Mucosa of stomach (tissue), 1 donor: ENCODE results near the gene CBX7.
"Not testable (repeated sequence)": the region's sequence is repeated elsewhere in the genome, so short reads cannot be mapped to it uniquely, and the experiment has no call there.

Source experiments
- H3K27me3 ChIP-seq: one replicate; pipeline ENCODE4 v1.7.0; 2013; ENCODE audit warnings: mild to moderate bottlenecking, low read length; ENCODE audit not compliant: control insufficient read depth, insufficient read depth
- H3K36me3 ChIP-seq: one replicate; pipeline ENCODE4 v1.7.0; 2013; ENCODE audit warnings: low read length; ENCODE audit not compliant: control insufficient read depth, insufficient read depth
- H3K4me1 ChIP-seq: one replicate; pipeline ENCODE4 v1.7.0; 2013; ENCODE audit warnings: mild to moderate bottlenecking, low read length; ENCODE audit not compliant: control insufficient read depth, insufficient read depth
- H3K4me3 ChIP-seq: one replicate; pipeline ENCODE4 v1.7.0; 2013; ENCODE audit warnings: low read length
- H3K9ac ChIP-seq: one replicate; pipeline ENCODE4 v1.7.0; 2013; ENCODE audit warnings: mild to moderate bottlenecking, low read length, moderate library complexity
- H3K9me3 ChIP-seq: one replicate; pipeline ENCODE4 v1.7.0; 2013; ENCODE audit warnings: mild to moderate bottlenecking, low read length, moderate library complexity; ENCODE audit not compliant: control insufficient read depth
- donor health status: Pancreatic carcinoma.

Gene CBX7

DNA sequence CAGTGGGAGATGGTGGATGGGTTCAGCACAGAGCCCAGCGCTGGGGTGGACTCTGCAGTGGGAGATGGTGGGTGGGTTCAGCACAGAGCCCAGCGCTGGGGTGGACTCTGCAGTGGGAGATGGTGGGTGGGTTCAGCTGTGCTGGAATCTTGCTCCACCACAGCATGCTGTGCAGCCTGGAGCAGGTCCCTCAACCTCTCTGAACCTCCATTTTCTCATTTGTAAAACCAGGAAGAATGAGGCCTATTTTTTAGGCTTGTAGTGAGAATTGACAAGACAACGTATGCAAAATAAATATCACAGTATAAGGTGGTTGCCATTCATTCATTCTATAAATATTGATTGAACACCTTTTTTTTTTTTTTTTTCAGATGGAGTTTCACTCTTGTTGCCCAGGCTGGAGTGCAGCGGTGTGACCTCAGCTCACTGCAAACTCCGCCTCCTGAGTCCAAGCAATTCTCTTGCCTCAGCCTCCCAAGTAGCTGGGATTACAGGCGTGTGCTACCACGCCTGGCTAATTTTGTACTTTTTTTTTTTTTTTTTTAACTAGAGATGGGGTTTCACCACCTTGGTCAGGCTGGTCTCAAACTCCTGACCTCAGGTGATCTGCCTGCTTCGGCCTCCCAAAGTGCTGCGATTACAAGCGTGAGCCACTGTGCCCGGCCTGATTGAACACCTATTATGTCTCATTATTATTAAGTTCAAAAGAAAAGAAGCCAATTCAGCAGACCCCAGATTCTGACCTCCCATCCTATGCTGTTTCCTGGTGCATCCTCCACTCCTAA, 20.0 kb upstream of the CBX7 start:
- not testable (repeated sequence) for H3K4me3 ChIP-seq, H3K36me3 ChIP-seq, H3K9ac ChIP-seq, H3K9me3 ChIP-seq, H3K27me3 ChIP-seq
- H3K4me1 ChIP-seq, result peaks cover 37% of the 10 kb centered on the region

DNA sequence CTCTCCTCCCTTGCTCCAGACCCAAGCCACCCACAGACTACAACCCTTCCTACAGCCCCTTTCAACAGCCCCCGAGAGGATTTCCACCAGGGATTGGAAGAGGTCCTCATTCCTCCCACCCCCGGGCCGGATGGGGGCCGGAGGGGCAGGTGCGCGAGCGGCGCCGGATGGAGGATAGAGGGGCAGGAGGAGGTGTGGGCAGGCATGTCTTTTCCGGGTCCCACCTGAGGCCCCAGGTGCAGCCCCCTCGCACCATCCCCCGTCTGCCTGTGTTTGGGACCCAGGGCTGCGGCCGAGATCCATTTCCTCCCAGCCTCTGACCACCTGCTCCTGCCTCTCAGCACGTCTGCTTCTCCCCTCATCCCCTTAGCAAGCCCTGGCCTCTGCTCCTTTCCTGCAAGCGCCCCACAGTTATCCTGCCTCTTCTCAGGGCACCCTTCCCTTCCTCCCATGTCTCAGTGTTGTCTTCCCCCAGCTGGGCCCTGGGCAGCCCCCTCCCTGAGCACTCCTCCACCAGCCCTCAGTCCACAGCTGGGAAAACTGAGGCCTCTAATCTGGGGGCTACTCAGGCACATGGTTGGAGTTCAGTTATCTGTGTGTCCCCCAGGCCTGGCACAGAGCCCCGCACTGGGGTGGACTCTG, 19.3 kb upstream of the CBX7 start:
- no peak overlapping the region for H3K9ac ChIP-seq

GRCh38 chr22:39170825-39171622, 18.5 kb upstream of the CBX7 start:
- peaks cover 29% of the 10 kb centered on the region for H3K4me1 ChIP-seq
- no peak overlapping the region for H3K4me3 ChIP-seq
- peaks cover 6% of the 10 kb centered on the region for H3K27me3 ChIP-seq
- H3K9me3 ChIP-seq, result no peaks in the 10 kb centered on the region
- no peak overlapping the region for H3K9ac ChIP-seq
- no peaks in the 10 kb centered on the region for H3K36me3 ChIP-seq

More for the DNA sequence above, 19.3 kb upstream of the CBX7 start:
- H3K4me3 ChIP-seq, result no peak overlapping the region
- H3K27me3 ChIP-seq, result peaks cover 9% of the 10 kb centered on the region
- no peaks in the 10 kb centered on the region for H3K36me3 ChIP-seq
- no peaks in the 10 kb centered on the region for H3K9me3 ChIP-seq
- peaks cover 37% of the 10 kb centered on the region for H3K4me1 ChIP-seq

DNA sequence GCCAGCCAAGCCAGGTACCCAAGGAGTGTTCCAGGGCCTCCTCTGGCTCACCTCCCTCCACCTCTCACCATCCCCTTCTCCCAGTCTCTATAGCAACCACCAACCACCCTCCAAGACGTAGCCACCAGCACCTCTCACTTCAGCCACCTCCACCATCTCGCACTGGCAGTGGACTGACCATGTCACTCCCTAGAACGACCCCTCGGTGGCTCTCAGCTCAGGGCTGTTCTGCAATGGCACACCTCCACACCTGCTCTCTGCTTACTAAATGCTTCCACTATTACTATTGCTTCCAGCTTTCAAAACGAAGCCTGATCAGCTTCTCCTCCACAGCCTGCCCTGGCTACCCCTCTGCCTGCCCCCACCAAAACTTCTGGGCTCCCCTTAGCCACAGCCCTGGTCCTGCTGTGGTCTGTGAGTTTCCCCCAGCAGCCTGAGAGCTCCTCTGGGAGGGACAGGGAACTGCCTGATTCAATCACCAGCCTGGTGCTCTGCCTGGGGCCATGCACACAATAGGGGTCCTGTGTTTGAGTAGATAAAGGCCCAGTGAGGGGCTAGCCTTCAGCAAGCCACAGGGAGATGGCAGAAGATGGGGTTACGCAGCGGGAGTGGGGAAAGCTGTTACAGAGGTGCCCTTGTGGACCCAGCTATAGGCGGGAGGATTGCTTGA, 17.5 kb upstream of the CBX7 start:
- Histone ChIP-seq H3K4me1 (peaks cover 19% of the 10 kb centered on the region), H3K36me3 (no peaks in the 10 kb centered on the region), H3K9me3 (no peaks in the 10 kb centered on the region), H3K27me3 (no peaks in the 10 kb centered on the region), H3K9ac (no peak overlapping the region), H3K4me3 (no peak overlapping the region)

DNA sequence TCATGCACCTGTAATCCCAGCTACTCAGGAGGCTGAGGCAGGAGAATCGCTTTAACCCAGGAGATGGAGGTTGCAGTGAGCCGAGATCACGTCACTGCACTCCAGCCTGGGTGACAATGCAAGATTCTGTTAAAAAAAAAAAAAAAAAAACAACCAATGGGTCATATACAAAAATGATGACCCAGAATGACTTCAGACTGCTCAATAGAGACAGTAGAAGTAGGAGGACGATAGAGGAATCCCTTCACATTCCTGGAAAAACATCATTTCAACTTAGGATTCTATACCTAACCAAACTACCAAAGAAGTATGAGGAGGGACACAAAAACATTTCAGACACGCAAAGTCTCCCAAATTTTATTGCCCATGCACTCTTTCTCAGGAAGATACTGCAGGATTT, 14.1 kb upstream of the CBX7 start:
- Histone ChIP-seq H3K9ac (no peak overlapping the region), H3K27me3 (no peaks in the 10 kb centered on the region), H3K9me3 (no peaks in the 10 kb centered on the region), H3K4me3 (no peak overlapping the region), H3K4me1 (peaks cover 6% of the 10 kb centered on the region), H3K36me3 (no peaks in the 10 kb centered on the region)

- H3K9me3 ChIP-seq, H3K36me3 ChIP-seq: not testable (repeated sequence)
- peaks cover 15% of the 10 kb centered on the region for H3K27me3 ChIP-seq
Measured at GRCh38 chr22:39156093-39156492, 3.6 kb upstream of the CBX7 start.

DNA sequence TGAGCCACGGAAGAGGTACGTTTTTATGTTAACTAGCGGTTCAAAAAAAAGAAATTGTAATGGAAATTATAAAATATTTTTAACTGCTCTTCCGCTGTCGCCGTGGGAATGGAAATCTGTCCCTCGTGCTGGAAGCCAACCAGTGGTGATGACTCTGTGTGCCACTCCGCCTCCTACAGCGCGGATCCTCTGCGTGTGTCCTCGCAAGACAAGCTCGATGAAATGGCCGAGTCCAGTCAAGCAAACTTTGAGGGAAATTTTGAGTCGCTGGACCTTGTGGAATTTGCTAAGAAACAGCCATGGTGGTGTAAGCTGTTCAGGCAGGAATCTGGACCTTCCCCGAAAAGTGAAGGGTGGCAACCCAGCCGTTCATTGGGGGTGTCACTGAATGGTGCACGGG, 2.9 kb upstream of the CBX7 start:
- Histone ChIP-seq H3K9me3 (no peaks in the 10 kb centered on the region), H3K27me3 (peaks cover 15% of the 10 kb centered on the region), H3K4me1 (peaks cover 22% of the 10 kb centered on the region), H3K9ac (no peak overlapping the region), H3K4me3 (no peak overlapping the region), H3K36me3 (no peaks in the 10 kb centered on the region)

More at GRCh38 chr22:39156093-39156492, 3.6 kb upstream of the CBX7 start:
- not testable (repeated sequence) for H3K4me3 ChIP-seq, H3K9ac ChIP-seq
- H3K4me1 ChIP-seq, result peaks cover 17% of the 10 kb centered on the region

DNA sequence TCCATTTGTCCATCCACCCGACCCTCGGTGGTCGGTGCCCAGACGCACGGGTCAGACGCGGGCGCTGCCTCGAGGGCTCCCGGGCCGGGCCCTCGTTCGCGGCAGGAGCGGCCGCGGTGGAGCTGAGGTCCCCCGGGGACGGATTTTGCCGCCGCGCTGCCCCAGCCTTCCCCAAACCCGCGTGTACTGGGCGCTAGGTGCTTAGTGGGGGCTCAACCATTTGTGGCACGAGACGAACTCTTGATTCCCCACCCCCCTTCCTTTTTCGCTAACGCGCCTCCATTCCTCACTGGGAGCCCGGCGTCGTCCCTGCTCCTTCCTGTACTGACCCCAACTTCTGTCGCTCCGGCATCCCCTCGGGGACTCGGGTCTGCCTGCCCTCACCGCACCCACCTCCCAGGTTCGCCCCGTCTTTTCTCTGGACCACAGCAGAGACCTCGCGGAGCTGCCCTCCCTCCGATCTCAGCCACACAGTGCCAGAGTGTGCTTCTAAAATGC, 789 bp upstream of the CBX7 start:
- no peaks in the 10 kb centered on the region for H3K36me3 ChIP-seq
- peaks cover 15% of the 10 kb centered on the region for H3K27me3 ChIP-seq
- peaks cover 42% of the 10 kb centered on the region for H3K4me1 ChIP-seq
- no peaks in the 10 kb centered on the region for H3K9me3 ChIP-seq
- H3K4me3 ChIP-seq, result peak overlapping the region; percentile 29
- H3K9ac ChIP-seq, result peak overlapping the region; percentile 74

- H3K4me1 ChIP-seq, result peaks cover 54% of the 10 kb centered on the region
- peak overlapping the region; percentile 46 for H3K4me3 ChIP-seq
- peaks cover 15% of the 10 kb centered on the region for H3K27me3 ChIP-seq
- H3K36me3 ChIP-seq, result no peaks in the 10 kb centered on the region
- H3K9me3 ChIP-seq, result no peaks in the 10 kb centered on the region
- H3K9ac ChIP-seq, result peak overlapping the region; percentile 71
Measured at GRCh38 chr22:39152024-39152510, 413 bp downstream of the CBX7 start.

- Histone ChIP-seq H3K4me1 (peaks cover 60% of the 10 kb centered on the region), H3K4me3 (peak overlapping the region; percentile 46), H3K36me3 (no peaks in the 10 kb centered on the region), H3K9me3 (no peaks in the 10 kb centered on the region), H3K27me3 (peaks cover 15% of the 10 kb centered on the region), H3K9ac (peak overlapping the region; percentile 71)
Measured at GRCh38 chr22:39151329-39151975, 1.0 kb downstream of the CBX7 start.

DNA sequence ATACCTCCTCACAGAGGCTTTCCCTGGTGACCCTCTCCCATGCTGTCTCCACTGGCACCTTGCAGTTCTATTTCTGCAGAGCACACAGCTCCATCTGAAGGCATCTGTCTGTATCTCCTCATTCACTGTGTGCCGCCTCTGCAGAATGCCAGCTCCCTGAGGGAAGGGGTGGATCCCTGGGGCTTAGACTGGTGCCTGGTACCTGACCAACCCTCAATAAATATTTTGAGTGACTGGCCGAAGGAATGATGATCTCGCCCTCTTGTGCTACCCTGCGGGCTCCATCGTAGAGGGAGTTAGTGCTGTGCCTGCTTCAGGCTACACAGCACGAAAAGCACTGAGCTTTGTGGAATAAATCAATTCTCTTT, 1.6 kb downstream of the CBX7 start:
- no peak overlapping the region for H3K4me3 ChIP-seq
- no peak overlapping the region for H3K9ac ChIP-seq
- H3K36me3 ChIP-seq, result no peaks in the 10 kb centered on the region
- H3K27me3 ChIP-seq, result peaks cover 15% of the 10 kb centered on the region
- no peaks in the 10 kb centered on the region for H3K9me3 ChIP-seq
- peaks cover 66% of the 10 kb centered on the region for H3K4me1 ChIP-seq
